ENCODE data around the gene OR5A1.
"Not testable (repeated sequence)": the region's sequence is repeated elsewhere in the genome, so short reads cannot be mapped to it uniquely, and the experiment has no call there.

The OR5A1 gene
- 0 to 0.18 (median 0) reads per million in 4 experiments for total RNA-seq

- no peak for DNase-seq
Measured at GRCh38 chr11:59436169-59436568, at the start of gene OR5A1. Gene OR5A1 (plus strand): TSS chr11:59436469. CDS start chr11:59443169, 6,700 bp downstream.

GRCh38 chr11:59394186-59394585, 42.1 kb upstream of the OR5A1 start:
- DNase-seq, result no peak

DNA sequence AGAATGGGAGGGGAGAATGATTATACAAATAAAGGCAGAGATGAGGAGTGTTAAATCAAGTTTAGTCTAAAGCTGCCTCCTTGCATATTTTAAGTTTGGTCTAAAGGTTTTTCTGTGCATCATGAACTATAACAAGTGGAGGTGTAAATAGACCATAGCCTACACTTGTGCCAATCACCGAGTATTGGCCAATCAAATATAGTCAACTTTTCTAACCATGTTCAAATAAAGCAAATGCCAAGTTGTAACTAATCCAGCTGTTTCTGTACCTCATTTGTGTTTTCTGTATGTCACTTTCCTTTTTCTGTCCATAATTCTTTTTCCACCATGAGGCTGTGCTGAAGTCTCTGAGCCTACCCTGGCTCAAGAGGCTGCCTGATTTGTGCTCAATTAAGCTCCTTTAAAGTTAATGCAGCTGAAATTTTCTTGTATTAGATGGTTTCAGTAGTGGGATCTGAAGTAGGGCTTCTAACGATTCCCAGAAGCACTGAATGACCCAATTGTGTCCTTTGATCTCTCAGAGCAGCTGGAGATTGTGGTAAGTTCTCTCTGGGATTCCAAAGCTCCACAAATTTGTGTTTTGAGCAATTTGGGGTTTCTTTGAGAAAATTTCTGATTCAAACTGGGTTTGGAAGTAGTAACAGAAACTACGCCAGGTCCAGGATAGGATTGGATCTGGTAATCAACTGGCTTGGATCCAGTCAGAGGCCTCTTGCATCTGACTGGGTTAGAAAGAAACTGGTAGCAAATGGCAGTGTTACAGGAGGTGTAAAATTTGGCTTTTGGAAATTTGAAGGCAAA, 35.6 kb upstream of the OR5A1 start:
- DNase-seq, result no peak

DNA sequence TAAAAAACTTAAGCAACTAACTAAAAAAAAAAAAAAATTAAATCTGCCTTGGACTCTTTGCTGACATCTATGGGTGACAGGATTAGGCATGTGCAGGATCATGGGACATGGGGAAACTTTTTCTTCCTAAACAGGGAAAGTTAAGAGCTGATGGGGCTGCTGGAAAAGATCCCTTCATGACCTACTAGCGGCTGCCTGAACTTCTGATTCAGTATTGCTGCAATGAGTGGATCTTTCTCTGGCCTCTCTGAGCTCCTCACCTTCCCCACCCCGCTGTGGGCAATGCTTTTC, 35.1 kb upstream of the OR5A1 start:
- no peak for DNase-seq

- DNase-seq, result no peak
Measured at GRCh38 chr11:59403546-59403945, 32.7 kb upstream of the OR5A1 start.

GRCh38 chr11:59413646-59414045, 22.6 kb upstream of the OR5A1 start:
- DNase-seq, result no peak

- DNase-seq, result no peak
Measured at GRCh38 chr11:59415111-59415510, 21.2 kb upstream of the OR5A1 start.

- no peak for DNase-seq
Measured at GRCh38 chr11:59416613-59417012, 19.7 kb upstream of the OR5A1 start.

DNA sequence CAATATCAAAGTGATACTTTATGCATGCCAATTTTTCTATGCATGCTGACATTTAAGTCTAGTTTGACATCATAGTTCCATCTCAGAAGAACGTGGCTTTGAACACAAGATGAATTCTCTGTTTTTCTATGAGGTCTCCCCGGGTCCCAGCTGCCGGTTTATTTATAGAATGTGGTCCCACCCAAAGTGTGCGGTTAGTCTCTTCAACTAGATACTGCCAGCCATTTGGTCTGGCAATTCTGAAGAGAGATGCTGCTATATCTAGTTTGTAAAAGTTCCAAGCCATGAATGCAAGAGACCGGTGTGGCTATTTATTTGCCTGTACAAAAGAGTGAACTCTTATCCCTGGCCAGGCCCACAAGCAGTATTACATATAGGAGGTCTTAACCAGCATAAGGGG, 19.2 kb upstream of the OR5A1 start:
- DNase-seq, result no peak

GRCh38 chr11:59418156-59418555, 18.1 kb upstream of the OR5A1 start:
- no peak for DNase-seq

GRCh38 chr11:59423835-59424234, 12.4 kb upstream of the OR5A1 start:
- no peak for DNase-seq

- no peak for DNase-seq
Measured at GRCh38 chr11:59425131-59425530, 11.1 kb upstream of the OR5A1 start.

GRCh38 chr11:59426361-59427067, 9.8 kb upstream of the OR5A1 start, which contains the start of gene OR5A2:
Gene OR5A2 (minus strand): TSS chr11:59426413. CDS start chr11:59422953, 3,460 bp downstream.
- DNase-seq, result no peak

DNA sequence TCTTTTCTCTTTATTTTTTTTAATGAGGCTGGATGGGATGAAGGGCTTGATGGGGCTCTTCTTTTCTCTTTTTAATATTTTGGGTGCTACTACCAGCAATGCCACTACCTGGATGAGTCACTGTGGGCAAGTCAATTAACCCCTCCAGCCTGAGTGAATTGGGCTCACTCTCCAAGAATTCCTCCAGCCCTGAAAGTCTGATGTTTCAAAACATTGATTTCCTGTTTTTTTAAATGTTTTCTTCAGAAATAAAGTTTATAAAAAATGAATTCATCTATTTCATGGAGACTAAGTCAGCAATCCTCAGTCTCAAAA, 9.2 kb upstream of the OR5A1 start:
- no peak for DNase-seq

DNA sequence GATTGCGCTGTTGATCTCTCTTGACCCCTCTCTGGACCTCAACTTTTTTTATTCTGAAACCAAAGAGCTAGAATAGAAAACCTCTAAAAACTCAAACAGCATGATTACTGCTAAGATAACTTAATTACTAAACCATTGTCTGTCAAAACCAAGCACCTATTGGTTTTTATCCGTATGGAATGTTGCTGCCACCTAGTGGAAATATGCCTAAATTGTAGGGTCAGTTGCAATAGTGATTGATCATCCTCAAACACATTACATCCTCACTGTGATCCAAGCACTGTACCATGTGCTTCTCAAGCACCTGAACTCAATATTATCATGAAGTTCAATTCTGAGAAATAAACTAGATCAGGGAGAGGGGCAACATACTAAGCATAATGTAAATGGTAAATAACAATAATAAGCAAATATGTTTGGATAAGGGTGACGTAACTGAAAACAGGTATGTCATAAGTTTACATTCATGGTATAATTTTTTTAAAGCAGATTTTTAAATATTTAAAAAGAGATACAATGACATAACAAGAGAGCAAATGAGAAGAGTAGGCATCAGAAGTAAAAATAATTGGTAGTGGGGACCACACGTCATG, 6.2 kb upstream of the OR5A1 start:
- no peak for DNase-seq

GRCh38 chr11:59437770-59438169, 1.5 kb downstream of the OR5A1 start:
- DNase-seq, result no peak

GRCh38 chr11:59445624-59446023, 9.4 kb downstream of the OR5A1 start:
- not testable (repeated sequence) for DNase-seq

- DNase-seq, result no peak
Measured at GRCh38 chr11:59448484-59448883, 12.2 kb downstream of the OR5A1 start.

- DNase-seq, result no peak
Measured at GRCh38 chr11:59456661-59457060, 20.4 kb downstream of the OR5A1 start, which contains the start of gene OR4D6. Gene OR4D6 (plus strand): TSS chr11:59456961. CDS start chr11:59456961, 0 bp downstream.

- no peak for DNase-seq
Measured at GRCh38 chr11:59459916-59460315, 23.6 kb downstream of the OR5A1 start.

GRCh38 chr11:59463190-59463641, 26.9 kb downstream of the OR5A1 start:
- no peak for DNase-seq

GRCh38 chr11:59473015-59473414, 36.7 kb downstream of the OR5A1 start, which contains the start of gene OR4D10:
Gene OR4D10 (plus strand): TSS chr11:59473315. CDS start chr11:59477430, 4,115 bp downstream.
- no peak for DNase-seq

GRCh38 chr11:59475176-59475575, 38.9 kb downstream of the OR5A1 start:
- DNase-seq, result no peak

DNA sequence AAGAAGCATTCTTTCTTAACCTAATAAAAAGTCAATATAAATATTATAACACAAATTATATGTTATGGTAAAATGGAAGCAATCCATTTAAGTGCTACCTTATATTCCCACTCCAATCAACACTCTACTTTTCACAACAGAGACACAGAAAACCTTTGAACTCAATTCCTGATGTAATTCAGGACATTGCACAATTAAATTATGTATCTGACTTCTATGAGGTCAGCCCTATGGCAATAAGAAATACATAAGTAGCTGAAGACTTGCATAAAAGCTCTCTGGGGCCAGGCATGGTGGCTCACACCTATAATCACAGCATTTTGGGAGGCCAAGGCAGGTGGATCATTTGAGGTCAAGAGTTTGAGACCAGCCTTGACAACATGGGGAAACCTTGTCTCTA, 43.6 kb downstream of the OR5A1 start:
- no peak for DNase-seq

All from effector CD8-positive, alpha-beta T cell (primary cell).